Measurements from ENCODE around the gene TTC39B.

The TTC39B gene

DNA sequence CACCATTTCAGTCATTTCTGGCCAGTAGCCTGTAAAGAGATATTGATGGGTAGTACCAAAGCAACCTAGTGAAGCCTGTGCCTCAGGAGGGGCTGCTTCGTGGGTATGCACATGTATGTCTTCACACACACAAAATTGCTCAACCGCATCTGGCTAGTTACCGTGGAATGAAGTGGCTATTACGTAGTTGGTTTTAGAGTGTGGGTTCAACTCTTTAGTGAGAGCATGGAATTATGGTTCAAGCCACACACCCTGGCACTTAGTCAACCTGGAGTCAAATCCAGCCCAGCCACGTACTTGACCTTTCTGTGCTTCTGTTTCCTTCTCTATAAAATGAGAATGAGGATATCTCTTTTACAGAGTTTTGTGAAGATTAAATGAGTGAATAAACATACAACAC, 174.9 kb downstream of the TTC39B start:
- no peak for DNase-seq (ENCODE audit: low spot score)

GRCh38 chr9:15131094-15131493, 175.9 kb downstream of the TTC39B start:
- DNase-seq (ENCODE audit: low spot score), result no peak

DNA sequence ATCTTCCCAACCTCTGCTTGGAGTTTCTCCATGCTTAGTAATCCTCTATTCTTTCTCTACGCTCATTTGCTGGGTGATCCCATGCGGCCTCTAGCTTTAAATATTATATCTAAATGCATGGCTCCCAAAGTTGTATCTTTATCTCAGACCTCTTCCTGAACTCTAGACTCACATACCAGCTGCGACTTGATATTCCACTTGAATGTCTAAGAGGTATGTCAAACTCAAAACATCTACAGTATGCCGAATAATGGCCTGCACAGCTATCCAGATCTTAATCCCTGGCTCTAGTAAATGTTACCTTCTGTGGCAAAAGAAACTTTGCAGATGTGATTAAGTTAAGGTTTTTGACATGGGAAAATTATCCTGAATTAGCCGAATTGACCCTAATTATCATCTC, 179.2 kb downstream of the TTC39B start:
- DNase-seq (ENCODE audit: low spot score), result no peak

DNA sequence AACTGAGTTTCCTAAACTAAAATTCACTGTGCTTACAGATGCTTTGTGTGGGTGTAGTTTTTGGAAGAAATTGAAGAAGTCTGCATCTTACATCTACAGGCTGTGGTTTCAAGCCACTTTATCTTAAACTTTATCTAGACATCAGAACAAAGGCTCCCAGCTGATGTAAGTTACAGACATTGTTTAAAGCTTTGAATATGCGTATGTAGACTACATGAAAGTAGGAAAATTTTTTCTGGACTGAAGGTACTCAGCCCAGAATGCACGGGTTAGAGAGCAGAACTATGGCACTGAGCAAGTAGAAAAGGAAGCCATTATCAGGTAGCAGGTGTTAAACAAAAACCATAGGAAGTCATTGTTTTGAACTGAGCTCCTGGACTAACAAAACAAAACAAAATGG, 185.4 kb downstream of the TTC39B start:
- DNase-seq (ENCODE audit: low spot score), result no peak

GRCh38 chr9:15116130-15116580, 190.9 kb downstream of the TTC39B start:
- DNase-seq (ENCODE audit: low spot score), result no peak

DNA sequence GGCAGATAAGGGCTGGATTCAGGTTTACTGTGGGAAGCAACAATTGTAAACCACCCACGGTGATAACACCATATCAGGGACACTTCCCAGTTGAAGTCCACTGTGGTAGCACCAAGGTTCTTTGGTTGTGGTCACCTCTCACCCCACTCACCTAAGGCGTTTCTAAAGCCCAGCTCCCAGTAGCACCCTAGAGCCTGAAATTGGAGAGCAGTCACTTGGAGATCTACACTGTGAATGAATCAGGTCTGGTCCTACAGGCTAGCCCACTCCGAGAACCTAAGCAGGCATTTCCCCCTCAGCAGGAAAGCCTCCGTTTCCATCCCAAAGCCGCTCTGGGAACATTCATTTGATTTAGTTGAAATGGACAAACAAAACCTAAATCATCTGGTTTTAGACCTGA, 191.3 kb downstream of the TTC39B start:
- no peak for DNase-seq (ENCODE audit: low spot score)

GRCh38 chr9:15115041-15115440, 192.0 kb downstream of the TTC39B start:
- DNase-seq (ENCODE audit: low spot score), result no peak

All from CD4-positive, alpha-beta T cell treated with Interleukin-15 for 4 hours (primary cell).